ENCODE data around the gene KRT78.

KRT78 gene

GRCh38 chr12:52812749-52813148 lies 36.0 kb downstream of the KRT78 start:
- no peak for TF ChIP-seq CTCF (IDR thresholded peaks at IDR 0.05; ENCODE audit: low read depth, low read length)
- DNase-seq (ENCODE audit: extremely low read depth, low read depth): no peak

- TF ChIP-seq CTCF (IDR thresholded peaks at IDR 0.05; ENCODE audit: low read depth, low read length): no peak
- DNase-seq (ENCODE audit: extremely low read depth, low read depth): no peak
Measured at GRCh38 chr12:52812073-52812400, 36.8 kb downstream of the KRT78 start.

GRCh38 chr12:52811191-52812072 lies 37.4 kb downstream of the KRT78 start:
- no peak for DNase-seq (ENCODE audit: extremely low read depth, low read depth)
- no peak for TF ChIP-seq CTCF (IDR thresholded peaks at IDR 0.05; ENCODE audit: low read depth, low read length)

- no peak for TF ChIP-seq CTCF (IDR thresholded peaks at IDR 0.05; ENCODE audit: low read depth, low read length)
- no peak for DNase-seq (ENCODE audit: extremely low read depth, low read depth)
Measured at GRCh38 chr12:52810554-52810953, 38.2 kb downstream of the KRT78 start.

GRCh38 chr12:52809166-52809565 lies 39.6 kb downstream of the KRT78 start:
- TF ChIP-seq CTCF (IDR thresholded peaks at IDR 0.05; ENCODE audit: low read depth, low read length): no peak
- DNase-seq (ENCODE audit: extremely low read depth, low read depth): no peak

- TF ChIP-seq CTCF (IDR thresholded peaks at IDR 0.05; ENCODE audit: low read depth, low read length): no peak
- DNase-seq (ENCODE audit: extremely low read depth, low read depth): no peak
Measured at GRCh38 chr12:52808573-52809160, 40.1 kb downstream of the KRT78 start.

Measured in AG09319 (cell line).